Spinal cord (tissue), 10 donors: ENCODE results near the gene ARHGEF12. TPM values are rescaled to one million over a fixed set of nuclear protein-coding genes. Genes with fewer than 3 reads are reported as not detected.
"Not testable (repeated sequence)": the region's sequence is repeated elsewhere in the genome, so short reads cannot be mapped to it uniquely, and the experiment has no call there.

Source experiments
- DNase-seq, 6 donors: peaks; one replicate each; pipeline versions ENCODE4 v3.0.0 to v3.0.0-alpha.2; 2013 to 2015; ENCODE audit warnings: low spot score in 6 of 6, low read depth in 4 of 6
- H3K27ac ChIP-seq: one replicate; pipeline ENCODE4 v1.5.1; 2013; ENCODE audit warnings: low read depth, low read length, control low read depth
- H3K27me3 ChIP-seq: one replicate; pipeline ENCODE4 v1.6.1; 2013; ENCODE audit warnings: low read length; ENCODE audit not compliant: control insufficient read depth, insufficient read depth
- H3K36me3 ChIP-seq: one replicate; pipeline ENCODE4 v1.6.1; 2013; ENCODE audit warnings: low read length; ENCODE audit not compliant: control insufficient read depth, insufficient read depth
- H3K4me1 ChIP-seq: one replicate; pipeline ENCODE4 v1.6.1; 2013; ENCODE audit warnings: low read length; ENCODE audit not compliant: control insufficient read depth, insufficient read depth
- H3K4me3 ChIP-seq: one replicate; pipeline ENCODE4 v1.5.1; 2013; ENCODE audit warnings: low read depth, low read length, control low read depth
- H3K9me3 ChIP-seq: one replicate; pipeline ENCODE4 v1.6.1; 2013; ENCODE audit warnings: low read length; ENCODE audit not compliant: control insufficient read depth, insufficient read depth
- WGBS: methylation state at CpG from one replicate; pipeline ENCODE4 v1.1.5; 2013; ENCODE audit warnings: missing lambda C conversion rate; ENCODE audit not compliant: insufficient coverage; 5-methylcytosine and 5-hydroxymethylcytosine counted together
- polyA plus RNA-seq, 2 donors: library from polyadenylated mRNA; unstranded; fragments of 120-200 nt; gene quantifications; one replicate each; pipeline ENCODE4 v1.2.1, GENCODE V29; 2013; ENCODE audit not compliant: insufficient read length in 2 of 2
- total RNA-seq, 2 donors: library from RNA; depleted of rRNA in 1 of 2; stranded (reverse); fragments of 120-200 nt in 1 of 2; fragments of >200 nt in 1 of 2; gene quantifications; one replicate each; pipeline versions ENCODE4 v1.2.3 to v1.2.4, GENCODE V29; 2013 to 2014
- donor health status: healthy.

The ARHGEF12 gene
- total and polyA plus RNA-seq, 4 donors, result 67.9 to 179 (median 101) TPM

DNA sequence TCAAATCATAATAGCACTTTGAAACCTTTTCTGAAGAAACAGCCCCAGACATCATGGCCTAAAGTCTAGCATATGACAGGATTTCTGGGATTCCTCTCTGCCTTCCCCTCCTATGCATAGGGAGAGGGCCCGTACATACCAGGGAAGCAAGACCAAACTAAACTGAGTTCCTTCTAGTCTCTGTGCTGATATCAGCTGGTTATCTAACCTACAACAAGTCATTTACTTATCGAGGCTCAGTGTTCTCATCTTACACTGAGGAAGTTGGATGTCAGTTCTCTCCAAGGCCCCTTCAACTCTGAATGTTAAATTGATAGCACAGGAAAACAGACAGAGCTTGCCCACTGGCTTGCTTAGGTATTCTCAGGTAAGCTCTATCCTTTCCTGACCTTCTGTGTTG lies 158.4 kb downstream of the ARHGEF12 start:
- WGBS, result no CpG with 5 or more reads among the region's 2 CpGs
- peaks cover 7% of the 10 kb centered on the region for H3K36me3 ChIP-seq
- no peak for DNase-seq
- no peaks in the 10 kb centered on the region for H3K4me1 ChIP-seq
- H3K27ac ChIP-seq, result no peak overlapping the region
- no peak overlapping the region for H3K4me3 ChIP-seq
- H3K9me3 ChIP-seq, result no peaks in the 10 kb centered on the region
- no peaks in the 10 kb centered on the region for H3K27me3 ChIP-seq

DNA sequence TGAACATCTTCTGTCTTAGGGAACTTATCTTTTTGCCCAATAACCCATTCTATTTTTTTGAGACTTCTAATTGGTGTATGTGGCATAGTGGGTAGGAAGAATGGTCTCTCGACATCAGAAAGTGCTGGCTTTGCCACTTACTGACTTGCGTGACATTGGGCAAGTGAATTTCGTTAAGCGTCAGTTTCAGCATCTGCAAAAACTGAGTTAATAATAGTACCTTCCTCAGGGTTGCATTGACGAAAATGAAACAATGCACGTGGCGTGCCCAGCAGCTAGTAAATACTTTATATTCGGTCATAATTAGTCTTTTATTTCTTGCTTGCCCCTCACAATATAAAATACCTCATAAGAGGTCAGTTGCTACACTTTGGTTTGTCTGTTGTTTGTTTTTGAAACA lies 162.9 kb downstream of the ARHGEF12 start:
- no peak overlapping the region for H3K27ac ChIP-seq
- H3K4me3 ChIP-seq, result no peak overlapping the region
- no peaks in the 10 kb centered on the region for H3K9me3 ChIP-seq
- H3K27me3 ChIP-seq, result no peaks in the 10 kb centered on the region
- DNase-seq, result no peak
- H3K4me1 ChIP-seq, result peaks cover 4% of the 10 kb centered on the region
- no peaks in the 10 kb centered on the region for H3K36me3 ChIP-seq
- WGBS, result 89% methylated on average over 4 of the region's 8 CpGs

GRCh38 chr11:120499859-120500258 lies 163.6 kb downstream of the ARHGEF12 start:
- H3K27ac ChIP-seq, result no peak overlapping the region
- H3K4me3 ChIP-seq, result no peak overlapping the region
- no peaks in the 10 kb centered on the region for H3K36me3 ChIP-seq
- H3K9me3 ChIP-seq, result no peaks in the 10 kb centered on the region
- no peaks in the 10 kb centered on the region for H3K27me3 ChIP-seq
- 82% methylated on average over 2 of the region's 5 CpGs for WGBS
- H3K4me1 ChIP-seq, result peaks cover 4% of the 10 kb centered on the region
- DNase-seq, result no peak

DNA sequence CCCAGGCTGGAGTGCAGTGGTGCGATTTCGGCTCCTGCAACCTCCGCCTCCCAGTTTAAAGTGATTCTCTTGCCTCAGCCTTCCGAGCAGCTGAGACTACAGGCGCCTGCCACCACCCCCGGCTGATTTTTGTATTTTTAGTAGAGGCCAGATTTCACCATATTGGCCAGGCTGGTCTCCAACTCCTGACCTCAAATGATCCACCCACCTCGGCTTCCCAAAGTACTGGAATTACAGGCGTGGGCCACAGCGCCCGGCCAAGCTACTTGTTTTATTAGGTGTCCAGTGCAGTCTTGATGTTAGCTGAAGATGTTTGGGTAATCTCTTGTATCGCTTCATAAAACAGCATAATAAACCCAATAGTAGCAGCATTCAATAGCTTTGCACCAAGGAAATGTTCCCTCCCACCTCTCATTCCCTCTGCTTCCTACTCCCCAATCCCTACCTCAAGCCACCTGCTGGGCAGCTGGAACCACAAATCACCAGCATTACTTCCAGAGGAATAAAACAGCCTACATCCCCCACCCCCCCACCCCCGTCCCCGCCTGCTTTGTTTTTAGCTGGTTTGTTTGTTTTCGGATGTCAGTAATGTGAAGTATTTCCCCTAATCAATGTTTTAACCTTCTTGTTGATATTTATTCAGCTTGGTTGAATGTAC lies 164.3 kb downstream of the ARHGEF12 start:
- no peaks in the 10 kb centered on the region for H3K36me3 ChIP-seq
- no peaks in the 10 kb centered on the region for H3K27me3 ChIP-seq
- no peak overlapping the region for H3K27ac ChIP-seq
- peaks cover 4% of the 10 kb centered on the region for H3K4me1 ChIP-seq
- DNase-seq, result peak in 1 of 6 donors; percentile 44
- no peak overlapping the region for H3K4me3 ChIP-seq
- WGBS, result 53% methylated on average over 4 of the region's 14 CpGs
- no peaks in the 10 kb centered on the region for H3K9me3 ChIP-seq

DNA sequence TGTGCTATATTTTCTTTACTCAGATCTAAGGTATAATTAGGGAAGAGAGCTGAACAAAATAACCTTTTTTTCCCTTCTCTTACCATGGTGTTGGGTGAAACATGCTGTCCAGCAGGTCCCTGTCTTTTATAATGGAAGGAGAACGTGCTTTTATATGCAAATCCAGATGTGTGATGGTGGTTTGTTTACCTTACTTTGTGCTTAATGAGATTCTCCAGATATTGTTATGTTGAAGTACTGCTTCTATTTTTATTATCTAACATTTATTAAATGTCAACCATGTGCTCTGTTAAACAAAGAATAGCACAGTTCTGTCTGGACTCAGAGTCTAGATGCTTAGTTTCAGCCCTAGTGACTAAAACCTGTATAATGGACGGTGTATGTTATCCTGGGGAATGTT lies 165.2 kb downstream of the ARHGEF12 start:
- Histone ChIP-seq H3K9me3 (no peaks in the 10 kb centered on the region), H3K27ac (no peak overlapping the region), H3K4me3 (no peak overlapping the region), H3K4me1 (peaks cover 4% of the 10 kb centered on the region), H3K36me3 (no peaks in the 10 kb centered on the region), H3K27me3 (no peaks in the 10 kb centered on the region)
- WGBS, result no CpG with 5 or more reads among the region's 2 CpGs
- no peak for DNase-seq

DNA sequence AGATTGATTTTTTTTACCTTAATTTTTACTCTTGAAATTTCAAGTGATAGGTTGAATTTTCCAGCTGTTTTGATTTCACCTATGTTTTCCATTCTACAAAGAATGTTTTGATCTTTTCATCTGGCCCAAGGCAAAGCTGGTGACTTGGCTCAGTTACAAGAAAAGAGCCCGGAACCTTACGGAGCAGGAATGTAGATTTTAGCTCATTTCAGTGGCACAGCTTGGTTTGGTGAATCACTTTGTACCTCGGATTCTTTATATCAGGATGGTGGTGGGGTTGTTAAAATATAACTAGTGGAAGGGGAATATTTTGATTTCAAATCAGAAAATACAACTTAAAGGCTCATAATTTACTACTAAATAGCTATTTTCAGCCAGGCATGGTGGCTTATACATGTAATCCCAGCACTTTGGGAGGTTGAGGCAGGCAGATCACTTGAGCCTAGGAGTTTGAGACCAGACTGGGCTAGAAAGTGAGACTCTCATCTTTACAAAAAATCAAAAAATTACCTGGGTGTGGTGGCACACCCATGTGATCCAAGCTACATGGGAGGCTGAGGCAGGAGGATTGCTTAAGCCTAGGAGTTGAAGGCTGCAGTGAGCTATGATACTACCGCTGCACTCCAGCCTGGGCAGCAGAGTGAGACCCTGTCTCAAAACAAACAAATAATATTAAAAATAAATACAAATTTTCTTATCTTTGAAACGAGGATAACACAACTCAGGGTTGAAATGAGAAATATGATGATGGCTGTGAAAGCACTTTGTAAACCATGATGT lies 166.0 kb downstream of the ARHGEF12 start:
- Histone ChIP-seq H3K4me1 (peaks cover 4% of the 10 kb centered on the region), H3K27ac (no peak overlapping the region), H3K9me3 (no peaks in the 10 kb centered on the region), H3K4me3 (no peak overlapping the region), H3K36me3 (no peaks in the 10 kb centered on the region), H3K27me3 (no peaks in the 10 kb centered on the region)
- 39% methylated on average over 2 of the region's 5 CpGs for WGBS
- DNase-seq, result no peak

DNA sequence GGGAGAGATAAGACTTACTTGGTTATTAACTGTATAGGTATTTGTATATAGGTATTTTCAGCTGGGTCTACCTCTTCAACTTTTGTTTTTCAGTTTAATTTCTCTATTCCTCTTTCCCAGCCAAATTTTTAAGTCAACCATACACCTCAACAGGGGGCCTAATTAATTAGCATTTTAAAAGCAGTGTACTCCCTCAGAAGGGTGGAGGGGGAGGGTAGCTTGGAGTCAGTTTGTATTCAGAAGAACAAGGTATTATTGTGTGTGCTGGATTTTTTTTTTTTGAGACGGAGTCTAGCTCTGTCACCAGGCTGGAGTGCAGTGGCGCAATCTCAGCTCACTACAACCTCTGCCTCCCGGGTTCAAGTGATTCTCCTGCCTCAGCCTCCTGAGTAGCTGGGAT lies 167.3 kb downstream of the ARHGEF12 start:
- not testable (repeated sequence) for H3K27ac ChIP-seq, H3K9me3 ChIP-seq, DNase-seq, H3K4me3 ChIP-seq, H3K27me3 ChIP-seq, H3K4me1 ChIP-seq, H3K36me3 ChIP-seq
- WGBS, result no CpG with 5 or more reads among the region's 3 CpGs

GRCh38 chr11:120505801-120506425 lies 169.7 kb downstream of the ARHGEF12 start:
- WGBS, result no CpG with 5 or more reads among the region's 7 CpGs
- no peak overlapping the region for H3K27ac ChIP-seq
- peaks cover 7% of the 10 kb centered on the region for H3K4me1 ChIP-seq
- peaks cover 7% of the 10 kb centered on the region for H3K27me3 ChIP-seq
- H3K36me3 ChIP-seq, result no peaks in the 10 kb centered on the region
- DNase-seq, result no peak
- H3K4me3 ChIP-seq, result no peak overlapping the region
- H3K9me3 ChIP-seq, result no peaks in the 10 kb centered on the region

- no peaks in the 10 kb centered on the region for H3K9me3 ChIP-seq
- H3K36me3 ChIP-seq, result peaks cover 4% of the 10 kb centered on the region
- peaks cover 25% of the 10 kb centered on the region for H3K4me1 ChIP-seq
- no peak overlapping the region for H3K4me3 ChIP-seq
- 96% methylated on average over 2 of the region's 7 CpGs for WGBS
- H3K27me3 ChIP-seq, result peaks cover 7% of the 10 kb centered on the region
- no peak overlapping the region for H3K27ac ChIP-seq
- DNase-seq, result no peak
These were observed 173.3 kb downstream of the ARHGEF12 start for GRCh38 chr11:120509346-120510053.
